ENCODE data around the gene HP1BP3. TPM values are rescaled to one million over a fixed set of nuclear protein-coding genes. Genes with fewer than 3 reads are reported as not detected.

The HP1BP3 gene
- total and polyA plus RNA-seq, 2 of the 4 experiments (the other 2 are of a cell fraction): 88.4 to 151 TPM

GRCh38 chr1:20710469-20711284 lies 76.4 kb downstream of the HP1BP3 start:
- H2BK20ac ChIP-seq (ENCODE audit: low read depth, low read length): no peak overlapping the region
- no peak overlapping the region for H2BK120ac ChIP-seq (ENCODE audit: low read depth, low read length)
- in situ Hi-C loops (cut with MboI; ENCODE audit: low sequenced_read_pairs) (no loop called here), intact Hi-C loops (cut with micrococcal nuclease) (no loop called here), dilution Hi-C loops (cut with HindIII; ENCODE audit: low sequenced_read_pairs, unreplicated experiment) (no loop called here)
- DNase-seq: no peak
- CTCF ChIA-PET: interaction anchor here (1.2 kb wide), 1 partner anchor 14 kb away, joined by 3 read pairs; no protein-coding TSS in a partner anchor
- whole genome bisulfite sequencing, 2 experiments (ENCODE audit: extremely low coverage in 2 of 2, insufficient read length in 1 of 2): 44% methylated on average over 6 of the region's 18 CpGs; no CpG with 5 or more reads in 1 of the 2 experiments
- H3K4ac ChIP-seq (ENCODE audit: low read depth, low read length): no peak overlapping the region; the same call in 1 of the 2 replicates
- H4K91ac ChIP-seq (ENCODE audit: insufficient read depth, low read depth, low read length): no peak overlapping the region; the same call in 1 of the 2 replicates
- no peak overlapping the region for H3K27ac ChIP-seq (ENCODE audit: insufficient read depth, low read length)
- peaks cover 8% of the 10 kb centered on the region; the same call in 1 of the 2 replicates for H3K9me1 ChIP-seq (ENCODE audit: insufficient read depth, low read length)
- H4K8ac ChIP-seq (ENCODE audit: low read depth in 2 of 2, low read length in 2 of 2): no peak overlapping the region
- POLR2A ChIA-PET (ENCODE audit: unreplicated experiment): interaction anchor here (0.8 kb wide), 1 partner anchor 12 kb away, joined by 3 read pairs; no protein-coding TSS in a partner anchor
- no peak overlapping the region for H2BK5ac ChIP-seq (ENCODE audit: low read depth, low read length, poor library complexity, severe bottlenecking)
- no peak overlapping the region for H3K23ac ChIP-seq (ENCODE audit: low read depth, low read length)
- H3K14ac ChIP-seq (replicated peaks; ENCODE audit: low read depth, low read length): no peak overlapping the region
- H2AK5ac ChIP-seq (ENCODE audit: low read depth, low read length): no peak overlapping the region
- no peak overlapping the region for H2AK9ac ChIP-seq (replicated peaks; ENCODE audit: low read depth, low read length, poor library complexity)
- H2BK15ac ChIP-seq (ENCODE audit: low read depth, low read length): no peak overlapping the region
- H3K18ac ChIP-seq (ENCODE audit: low read depth, low read length): no peak overlapping the region
- no peaks in the 10 kb centered on the region for H3K79me1 ChIP-seq (ENCODE audit: low read depth in 1 of 2, low read length in 2 of 2)
- H3K36me3 ChIP-seq (ENCODE audit: control insufficient read depth, insufficient read depth, low read length): no peaks in the 10 kb centered on the region
- no TSS peak for BruUV-seq (replicated peaks)
- H3K4me3 ChIP-seq (ENCODE audit: insufficient read depth, low read depth, low read length): no peak overlapping the region
- ATAC-seq (ENCODE audit: low read depth): no peak
- H3K27me3 ChIP-seq (ENCODE audit: control insufficient read depth, insufficient read depth, low read length): no peaks in the 10 kb centered on the region
- no peak overlapping the region for H3K4me2 ChIP-seq (ENCODE audit: low read depth, low read length)
- H3K9me3 ChIP-seq (ENCODE audit: control insufficient read depth, insufficient read depth, low read length): no peaks in the 10 kb centered on the region
- H4K5ac ChIP-seq (ENCODE audit: low read depth, low read length): no peak overlapping the region
- H4K20me1 ChIP-seq (ENCODE audit: insufficient read depth, low read length): no peaks in the 10 kb centered on the region
- H3K4me1 ChIP-seq (ENCODE audit: control insufficient read depth, insufficient read depth, low read length): no peaks in the 10 kb centered on the region
- no peak overlapping the region for H3K56ac ChIP-seq (ENCODE audit: extremely low read depth, insufficient read depth, low read length)
- H3K9ac ChIP-seq (ENCODE audit: low read depth, low read length): no peak overlapping the region
- no peak overlapping the region for H2AFZ ChIP-seq (replicated peaks; ENCODE audit: low read length, poor library complexity)
- TF ChIP-seq RFX5 (IDR thresholded peaks at IDR 0.05; ENCODE audit: low read depth, low read length) (no peak), POLR2A (IDR thresholded peaks at IDR 0.05; ENCODE audit: low read depth, low read length) (no peak), RAD21 (IDR thresholded peaks at IDR 0.05; ENCODE audit: low read length) (no peak), MAFK (IDR thresholded peaks at IDR 0.05; ENCODE audit: low read depth, low read length) (no peak), SMC3 (IDR thresholded peaks at IDR 0.05; ENCODE audit: low read depth, low read length) (no peak), MAZ (IDR thresholded peaks at IDR 0.05; ENCODE audit: borderline replicate concordance, low read depth, low read length) (no peak), USF2 (IDR thresholded peaks at IDR 0.05; ENCODE audit: low read depth, low read length) (no peak), CTCF (conservative IDR thresholded peaks at IDR 0.05; ENCODE audit: low read depth, low read length) (no peak), ELK1 (IDR thresholded peaks at IDR 0.05; ENCODE audit: borderline replicate concordance, low read depth, low read length) (no peak), CEBPB (IDR thresholded peaks at IDR 0.05; ENCODE audit: low read depth, low read length) (no peak), RCOR1 (IDR thresholded peaks at IDR 0.05; ENCODE audit: insufficient replicate concordance, low read length) (no peak), MXI1 (IDR thresholded peaks at IDR 0.05; ENCODE audit: borderline replicate concordance, low read depth, low read length) (no peak), CHD1 (IDR thresholded peaks at IDR 0.05; ENCODE audit: low read depth, low read length) (no peak), FOS (IDR thresholded peaks at IDR 0.05; ENCODE audit: low read depth, low read length) (no peak), NFE2L2 (IDR thresholded peaks at IDR 0.05; ENCODE audit: low read depth, low read length) (no peak)
